ENCODE results near the gene TSPEAR. TPM values are rescaled to one million over a fixed set of nuclear protein-coding genes. Genes with fewer than 3 reads are reported as not detected.

TSPEAR gene
- total RNA-seq, 4 donors from 2014 or later = not detected

DNA sequence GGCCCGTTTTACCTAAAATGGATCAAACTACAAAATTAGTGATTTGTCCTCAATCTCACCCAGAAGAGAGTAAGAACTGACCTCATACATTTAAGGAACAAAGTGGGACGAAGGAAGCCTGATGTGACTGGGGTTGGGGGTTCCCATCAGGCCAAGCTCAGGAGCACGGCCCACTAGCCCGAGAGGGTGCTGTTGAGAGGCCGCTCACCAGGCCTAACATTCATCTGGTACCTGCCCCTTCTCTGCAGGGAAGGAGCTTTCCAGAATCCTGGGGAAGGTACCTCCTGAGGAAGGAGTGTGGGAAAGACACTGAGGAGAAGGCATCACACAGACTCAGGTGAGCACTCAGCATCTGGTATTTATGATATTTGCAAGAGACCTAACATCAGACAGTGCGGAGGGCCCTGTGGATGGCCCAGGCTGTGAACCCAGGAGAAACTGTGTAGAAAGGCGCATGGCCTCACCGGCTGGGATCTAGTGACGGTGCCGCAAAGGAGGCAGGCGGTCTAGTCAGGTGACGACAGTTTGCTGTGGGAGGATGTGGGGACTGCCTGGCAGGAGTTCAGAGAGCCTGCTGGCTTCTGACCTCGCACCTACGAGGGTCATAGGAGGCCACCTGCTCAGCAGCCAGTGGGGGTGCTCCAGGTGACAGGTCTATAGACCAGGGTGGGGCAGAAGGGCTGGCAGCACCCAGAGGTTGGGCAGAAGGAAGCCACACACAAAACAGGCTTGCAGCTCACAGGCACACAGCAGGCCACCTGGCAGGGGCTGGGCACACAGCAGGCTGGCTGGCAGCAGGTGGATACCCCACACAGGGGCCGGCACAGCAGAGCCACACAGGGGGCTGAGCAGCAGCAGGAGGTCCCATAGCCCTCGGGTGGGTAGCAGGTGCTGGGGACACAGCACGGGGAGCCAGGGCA is 57.5 kb downstream of the TSPEAR start:
- Histone ChIP-seq H3K4me3 (no peak overlapping the region), H3K4me1 (no peaks in the 10 kb centered on the region), H3K36me3 (no peaks in the 10 kb centered on the region), H3K27me3 (peaks cover 3 to 11% (median 4%) of the 10 kb centered on the region in 3 donors), H3K27ac (no peak overlapping the region), H3K9me3 (no peaks in the 10 kb centered on the region)
- no peak for ATAC-seq
- TF ChIP-seq CTCF (IDR thresholded peaks at IDR 0.05 in 4 of 5, conservative IDR thresholded peaks at IDR 0.05 in 1 of 5) (no peak), POLR2A (IDR thresholded peaks at IDR 0.05) (no peak)
- intact Hi-C loops (cut with DNase I; ENCODE audit: low total_unique reads) (no loop called here), in situ Hi-C loops (cut with MboI; ENCODE audit: low sequenced_read_pairs in 4 of 4) (no loop called here)
- DNase-seq = no peak

DNA sequence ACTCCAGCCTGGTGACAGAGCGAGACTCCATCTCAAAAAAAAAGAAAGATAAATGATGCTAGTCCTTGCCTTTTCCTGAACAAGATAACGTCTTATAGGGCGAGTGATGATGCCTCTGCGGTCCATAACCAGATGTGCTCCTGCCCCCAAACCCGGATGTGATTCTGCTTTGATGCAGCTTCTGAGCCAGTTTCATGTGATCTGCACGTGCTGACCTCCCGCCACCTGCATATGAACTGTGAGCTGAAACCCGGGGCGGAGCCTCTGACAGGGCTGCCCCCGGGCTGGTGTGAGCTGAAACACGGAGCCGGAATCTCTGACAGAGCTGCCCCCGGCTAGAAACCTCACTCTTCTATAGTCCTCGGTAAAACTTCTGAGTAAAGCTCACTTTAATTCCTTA is 58.2 kb downstream of the TSPEAR start:
- no peak for TF ChIP-seq POLR2A (IDR thresholded peaks at IDR 0.05)
- no peak for TF ChIP-seq CTCF (IDR thresholded peaks at IDR 0.05 in 4 of 5, conservative IDR thresholded peaks at IDR 0.05 in 1 of 5)
- Histone ChIP-seq H3K4me1 (no peaks in the 10 kb centered on the region), H3K27me3 (peaks cover 8 to 14% (median 11%) of the 10 kb centered on the region in 3 donors), H3K4me3 (no peak overlapping the region), H3K27ac (no peak overlapping the region), H3K9me3 (no peaks in the 10 kb centered on the region), H3K36me3 (no peaks in the 10 kb centered on the region)
- DNase-seq = no peak
- intact Hi-C loops (cut with DNase I; ENCODE audit: low total_unique reads) (no loop called here), in situ Hi-C loops (cut with MboI; ENCODE audit: low sequenced_read_pairs in 4 of 4) (no loop called here)
- ATAC-seq = no peak

DNA sequence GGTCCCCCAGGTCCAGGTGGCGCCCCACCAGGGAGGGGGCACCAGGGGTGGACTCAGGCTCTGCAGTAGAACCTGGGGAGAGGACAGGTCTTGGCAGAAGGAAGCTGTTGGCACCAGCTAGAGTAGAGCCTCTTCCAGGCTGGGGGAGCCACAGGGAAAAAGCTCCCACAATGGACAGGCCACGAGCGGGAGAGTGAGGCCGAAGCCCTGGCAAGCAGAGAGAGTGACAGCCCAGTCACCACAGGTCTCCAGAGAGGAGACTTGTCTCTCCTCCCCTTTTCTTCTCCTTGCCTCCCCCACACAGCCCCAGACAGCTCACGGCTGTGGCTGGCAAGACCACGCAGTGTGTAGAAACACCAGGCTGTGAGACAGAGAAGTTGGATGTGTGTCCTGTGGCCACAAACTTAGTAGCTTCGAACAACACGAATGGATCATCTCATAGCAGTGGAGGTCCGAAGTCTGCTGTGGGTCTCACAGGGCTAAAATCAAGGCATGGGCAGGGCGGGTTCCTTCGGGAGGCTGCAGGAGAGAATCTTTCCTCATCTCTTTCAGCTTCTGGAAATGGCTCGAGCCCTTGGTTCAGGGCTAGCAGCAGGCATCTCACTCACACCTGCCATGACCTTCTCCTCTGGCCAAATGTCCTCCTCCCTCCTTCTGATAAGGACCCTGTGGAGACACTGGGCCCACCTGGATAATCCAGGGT is 60.2 kb downstream of the TSPEAR start:
- no peak for DNase-seq
- no peak overlapping the region for H3K4me3 ChIP-seq
- in situ Hi-C loops (cut with MboI; ENCODE audit: low sequenced_read_pairs in 4 of 4) (no loop called here), intact Hi-C loops (cut with DNase I; ENCODE audit: low total_unique reads) (no loop called here)
- no peaks in the 10 kb centered on the region for H3K36me3 ChIP-seq
- ATAC-seq = no peak
- no peak overlapping the region for H3K27ac ChIP-seq
- TF ChIP-seq POLR2A (IDR thresholded peaks at IDR 0.05) (no peak), CTCF (IDR thresholded peaks at IDR 0.05 in 4 of 5, conservative IDR thresholded peaks at IDR 0.05 in 1 of 5) (no peak)
- no peaks in the 10 kb centered on the region for H3K9me3 ChIP-seq
- H3K27me3 ChIP-seq = peaks cover 7 to 16% (median 11%) of the 10 kb centered on the region in 3 donors
- no peaks in the 10 kb centered on the region for H3K4me1 ChIP-seq

GRCh38 chr21:44650265-44650972 is 61.0 kb downstream of the TSPEAR start:
- DNase-seq (no peak), ATAC-seq (no peak)
- no peak overlapping the region for H3K27ac ChIP-seq
- H3K27me3 ChIP-seq = peaks cover 8 to 16% (median 11%) of the 10 kb centered on the region in 3 donors
- intact Hi-C loops (cut with DNase I; ENCODE audit: low total_unique reads) = no loop called here
- H3K4me3 ChIP-seq = no peak overlapping the region
- H3K4me1 ChIP-seq = no peaks in the 10 kb centered on the region
- H3K9me3 ChIP-seq = no peaks in the 10 kb centered on the region
- TF ChIP-seq POLR2A (IDR thresholded peaks at IDR 0.05) (no peak), CTCF (IDR thresholded peaks at IDR 0.05 in 4 of 5, conservative IDR thresholded peaks at IDR 0.05 in 1 of 5) (no peak)
- no peaks in the 10 kb centered on the region for H3K36me3 ChIP-seq
- in situ Hi-C loops (cut with MboI; ENCODE audit: low sequenced_read_pairs in 4 of 4) = no loop called here

Data from gastrocnemius medialis (tissue), 4 donors.